ENCODE results near the gene DOP1A. TPM values are rescaled to one million over a fixed set of nuclear protein-coding genes. Genes with fewer than 3 reads are reported as not detected.

DOP1A gene
- total and polyA plus RNA-seq, 2 of the 4 experiments (the other 2 are of a cell fraction), result 6.0 to 32.4 TPM

DNA sequence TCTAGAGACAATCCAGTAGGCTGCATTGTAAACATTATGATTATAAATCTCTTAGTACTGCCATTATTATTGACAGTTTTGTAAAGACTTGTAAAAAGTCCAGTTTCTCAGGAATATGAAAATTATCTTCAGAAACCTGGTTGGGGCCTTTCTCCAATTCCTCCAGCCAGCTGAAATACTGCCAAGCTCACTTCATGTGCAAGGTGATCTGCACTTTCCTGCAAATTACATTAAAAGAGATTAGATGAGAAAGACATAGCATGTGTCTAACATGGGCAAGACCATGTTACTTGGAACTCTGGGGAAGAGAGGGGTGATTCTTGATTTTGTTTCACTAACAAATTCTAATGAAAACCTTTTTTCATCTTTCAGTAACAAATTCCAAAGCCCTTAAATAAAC is 101.6 kb downstream of the DOP1A start:
- BruUV-seq (replicated peaks), result no TSS peak

More for the DNA sequence above, 101.6 kb downstream of the DOP1A start:
- no peak overlapping the region for H3K56ac ChIP-seq (ENCODE audit: extremely low read depth, insufficient read depth, low read length)
- peaks cover 6 to 9% of the 10 kb centered on the region in 2 experiments; a peak in 1 of 4 replicates for H3K79me1 ChIP-seq (ENCODE audit: low read depth in 1 of 2, low read length in 2 of 2)
- no peak overlapping the region for H4K5ac ChIP-seq (ENCODE audit: low read depth, low read length)
- no peak for TF ChIP-seq MXI1 (IDR thresholded peaks at IDR 0.05; ENCODE audit: borderline replicate concordance, low read depth, low read length)
- TF ChIP-seq POLR2A (IDR thresholded peaks at IDR 0.05; ENCODE audit: low read depth, low read length), result no peak
- TF ChIP-seq, protein P1, sequence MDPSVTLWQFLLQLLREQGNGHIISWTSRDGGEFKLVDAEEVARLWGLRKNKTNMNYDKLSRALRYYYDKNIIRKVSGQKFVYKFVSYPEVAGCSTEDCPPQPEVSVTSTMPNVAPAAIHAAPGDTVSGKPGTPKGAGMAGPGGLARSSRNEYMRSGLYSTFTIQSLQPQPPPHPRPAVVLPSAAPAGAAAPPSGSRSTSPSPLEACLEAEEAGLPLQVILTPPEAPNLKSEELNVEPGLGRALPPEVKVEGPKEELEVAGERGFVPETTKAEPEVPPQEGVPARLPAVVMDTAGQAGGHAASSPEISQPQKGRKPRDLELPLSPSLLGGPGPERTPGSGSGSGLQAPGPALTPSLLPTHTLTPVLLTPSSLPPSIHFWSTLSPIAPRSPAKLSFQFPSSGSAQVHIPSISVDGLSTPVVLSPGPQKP (IDR thresholded peaks at IDR 0.05; ENCODE audit: borderline replicate concordance, low read depth, low read length), result no peak
- H3K4me2 ChIP-seq (ENCODE audit: low read depth, low read length), result no peak overlapping the region
- H3K4me1 ChIP-seq (ENCODE audit: control insufficient read depth, insufficient read depth, low read length), result no peaks in the 10 kb centered on the region
- no peak overlapping the region for H2AK5ac ChIP-seq (ENCODE audit: low read depth, low read length)
- H2BK20ac ChIP-seq (ENCODE audit: low read depth, low read length), result no peak overlapping the region
- H2BK120ac ChIP-seq (ENCODE audit: low read depth, low read length), result no peak overlapping the region
- H3K36me3 ChIP-seq (ENCODE audit: control insufficient read depth, insufficient read depth, low read length), result peaks cover 54% of the 10 kb centered on the region
- H3K27me3 ChIP-seq (ENCODE audit: control insufficient read depth, insufficient read depth, low read length), result no peaks in the 10 kb centered on the region
- H4K91ac ChIP-seq (ENCODE audit: insufficient read depth, low read depth, low read length), result no peak overlapping the region
- H3K9ac ChIP-seq (ENCODE audit: low read depth, low read length), result no peak overlapping the region
- POLR2A ChIA-PET (ENCODE audit: unreplicated experiment), result no interaction called here
- no peak overlapping the region for H3K18ac ChIP-seq (ENCODE audit: low read depth, low read length)
- H3K4ac ChIP-seq (ENCODE audit: low read depth, low read length), result no peak overlapping the region
- CTCF ChIA-PET, result interaction anchor here (0.7 to 0.9 kb wide), 2 partner anchors 46 to 102 kb away, joined by 3 to 4 read pairs; partner anchors contain the start of gene DOP1A
- H2AFZ ChIP-seq (replicated peaks; ENCODE audit: low read length, poor library complexity), result no peak overlapping the region
- H2BK5ac ChIP-seq (ENCODE audit: low read depth, low read length, poor library complexity, severe bottlenecking), result no peak overlapping the region
- no peak overlapping the region for H3K4me3 ChIP-seq (ENCODE audit: insufficient read depth, low read depth, low read length)
- in situ Hi-C loops (cut with MboI; ENCODE audit: low sequenced_read_pairs), result no loop called here
- dilution Hi-C loops (cut with HindIII; ENCODE audit: low sequenced_read_pairs, unreplicated experiment), result no loop called here
- H2BK15ac ChIP-seq (ENCODE audit: low read depth, low read length), result no peak overlapping the region
- no peak overlapping the region for H2AK9ac ChIP-seq (replicated peaks; ENCODE audit: low read depth, low read length, poor library complexity)
- H3K9me3 ChIP-seq (ENCODE audit: control insufficient read depth, insufficient read depth, low read length), result no peaks in the 10 kb centered on the region
- H3K9me1 ChIP-seq (ENCODE audit: insufficient read depth, low read length), result no peaks in the 10 kb centered on the region
- H3K27ac ChIP-seq (ENCODE audit: insufficient read depth, low read length), result no peak overlapping the region
- peaks cover 3% of the 10 kb centered on the region; the same call in 1 of the 2 replicates for H4K20me1 ChIP-seq (ENCODE audit: insufficient read depth, low read length)
- no peak overlapping the region for H3K23ac ChIP-seq (ENCODE audit: low read depth, low read length)
- no peak overlapping the region for H4K8ac ChIP-seq (ENCODE audit: low read depth in 2 of 2, low read length in 2 of 2)
- H3K14ac ChIP-seq (replicated peaks; ENCODE audit: low read depth, low read length), result no peak overlapping the region
- intact Hi-C loops (cut with micrococcal nuclease), result no loop called here
- no peak for DNase-seq
- ATAC-seq (ENCODE audit: low read depth), result no peak

All from IMR-90 (cell line).